ENCODE measurements around the gene GLA.

GLA gene

GRCh38 chrX:101407748-101408531, at the start of gene GLA, which contains the start of gene HNRNPH2:
TSS of gene GLA (minus strand) at chrX:101407925. CDS start at chrX:101407903, 22 bp downstream.
TSS of gene HNRNPH2 (plus strand) at chrX:101408222. CDS start at chrX:101411989, 3,767 bp downstream.
- peak; percentile 74 for DNase-seq

GRCh38 chrX:101452056-101452455, 44.3 kb upstream of the GLA start:
- DNase-seq: no peak

- no peak for DNase-seq
Measured at GRCh38 chrX:101450961-101451360, 43.2 kb upstream of the GLA start.

- DNase-seq: no peak
Measured at GRCh38 chrX:101450085-101450484, 42.4 kb upstream of the GLA start.

- DNase-seq: no peak
Measured at GRCh38 chrX:101449279-101449678, 41.6 kb upstream of the GLA start.

DNA sequence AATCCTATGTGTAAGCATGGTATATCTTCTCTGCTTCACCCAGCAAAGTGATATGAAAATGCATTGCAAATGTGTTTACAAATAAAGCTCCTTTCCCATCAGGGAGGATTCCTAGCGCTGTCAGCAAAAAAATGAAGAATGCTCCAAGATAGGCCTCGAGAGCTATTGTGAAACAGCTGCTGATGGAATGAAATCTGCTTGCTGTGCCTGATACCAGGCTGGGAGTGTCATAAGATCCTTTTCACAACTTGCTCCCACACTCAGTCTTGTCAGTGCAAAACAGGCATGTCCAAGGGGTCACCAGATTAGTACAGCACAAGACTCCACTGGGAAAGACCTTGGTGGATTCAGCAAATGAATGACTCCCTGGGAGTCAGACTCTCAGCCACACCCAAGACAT, 34.4 kb upstream of the GLA start:
- DNase-seq: no peak

- DNase-seq: no peak
Measured at GRCh38 chrX:101430457-101431078, 22.8 kb upstream of the GLA start.

DNA sequence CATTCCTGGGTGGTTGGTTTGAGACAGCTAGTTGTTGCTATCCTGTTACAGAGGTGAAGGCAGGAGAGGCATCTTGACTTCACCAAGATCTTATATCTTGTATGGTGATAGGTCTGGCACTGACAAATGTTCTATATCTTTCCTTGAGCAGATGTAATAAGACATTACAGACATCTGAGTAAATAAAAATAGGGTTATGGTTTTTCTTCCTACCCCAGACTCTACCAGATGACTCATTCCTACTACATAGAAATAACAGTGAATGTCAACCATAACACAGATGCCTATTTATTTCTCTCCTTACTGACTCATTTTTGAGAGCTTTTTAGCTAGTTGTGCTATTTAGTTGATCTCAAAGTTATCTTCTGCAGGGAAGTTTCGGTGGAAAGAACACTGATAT, 22.2 kb upstream of the GLA start:
- no peak for DNase-seq

DNA sequence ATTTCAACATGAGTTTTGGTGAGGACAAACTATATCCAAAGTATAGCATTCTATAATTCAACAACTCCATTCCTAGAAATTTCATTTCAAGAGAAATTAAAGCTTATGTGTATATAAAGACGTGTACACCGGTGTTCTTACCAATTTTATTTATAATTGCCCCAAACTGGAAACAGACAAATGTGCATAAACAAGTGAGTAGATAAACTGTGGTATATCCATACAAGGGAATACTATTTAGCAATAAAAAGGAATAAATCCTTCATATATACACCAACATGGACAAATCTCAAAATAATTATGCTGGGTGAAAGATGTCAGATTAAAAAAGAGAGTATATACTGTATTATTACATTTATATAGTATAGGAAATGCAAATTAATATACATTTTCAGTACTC, 20.2 kb upstream of the GLA start:
- DNase-seq: no peak

GRCh38 chrX:101419489-101419888, 11.8 kb upstream of the GLA start:
- no peak for DNase-seq

DNA sequence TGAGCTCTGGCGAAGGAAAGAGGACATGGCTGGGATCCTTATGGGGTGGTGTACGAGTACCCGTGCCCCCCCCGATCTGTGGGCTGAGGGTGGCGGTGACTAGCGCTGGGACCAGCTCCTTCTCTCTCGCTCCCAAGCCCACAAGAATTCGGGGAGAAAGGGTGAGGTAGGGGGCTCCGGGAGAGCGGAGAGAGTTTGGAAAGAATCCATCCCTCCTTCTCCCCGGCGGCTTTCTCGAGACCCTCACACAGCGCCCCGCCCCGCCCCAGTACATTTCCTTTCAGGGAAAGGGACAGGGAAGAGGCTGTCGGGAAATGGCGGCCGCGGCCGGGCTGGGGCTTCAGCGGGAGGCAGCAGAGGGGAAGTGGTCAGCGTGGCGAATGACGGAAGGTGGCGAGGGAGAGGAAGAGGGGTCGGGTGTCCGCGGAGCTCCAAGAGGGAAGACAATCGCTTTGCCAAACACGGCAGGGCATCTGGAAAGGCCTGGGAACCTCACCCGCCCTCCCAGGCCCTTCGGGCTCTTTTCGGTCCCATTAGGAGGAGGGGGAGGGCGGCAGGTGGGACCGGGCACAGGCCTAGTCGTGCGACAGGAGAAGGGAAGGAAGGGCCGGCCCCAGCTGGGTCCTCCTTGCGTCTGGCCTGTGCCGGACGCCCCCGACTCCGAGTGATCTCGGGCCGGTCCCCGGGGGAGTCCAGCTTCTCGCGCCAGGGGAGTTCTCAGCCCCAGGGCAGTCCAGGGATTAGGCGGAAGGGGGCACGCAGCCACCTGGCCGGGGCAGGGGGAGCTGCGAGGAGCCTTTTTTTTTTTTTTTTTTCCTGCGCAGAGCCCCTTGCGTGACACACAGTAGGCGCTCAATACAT, 10.5 kb upstream of the GLA start:
- DNase-seq: peak; percentile 65

GRCh38 chrX:101417190-101417589, 9.5 kb upstream of the GLA start:
- DNase-seq: no peak

DNA sequence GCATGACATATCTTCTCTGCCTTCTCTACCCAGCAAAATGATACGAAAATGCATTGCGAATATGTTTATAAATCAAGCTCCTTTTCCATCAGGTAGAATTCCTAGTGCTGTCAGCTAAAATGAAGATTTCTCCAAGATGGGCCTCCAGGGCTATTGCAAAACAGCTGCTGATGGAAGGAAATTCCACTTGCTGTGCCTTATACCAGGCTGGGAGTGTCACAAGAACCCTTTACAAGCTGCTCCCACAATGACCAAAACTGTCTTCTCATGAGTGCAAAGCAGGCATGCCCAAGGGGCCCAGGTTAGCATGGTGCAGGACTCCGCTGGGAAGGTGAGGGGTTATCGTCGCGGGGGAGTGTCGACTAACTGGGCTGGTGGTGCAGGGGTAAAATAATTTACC, 9.0 kb upstream of the GLA start:
- no peak for DNase-seq

DNA sequence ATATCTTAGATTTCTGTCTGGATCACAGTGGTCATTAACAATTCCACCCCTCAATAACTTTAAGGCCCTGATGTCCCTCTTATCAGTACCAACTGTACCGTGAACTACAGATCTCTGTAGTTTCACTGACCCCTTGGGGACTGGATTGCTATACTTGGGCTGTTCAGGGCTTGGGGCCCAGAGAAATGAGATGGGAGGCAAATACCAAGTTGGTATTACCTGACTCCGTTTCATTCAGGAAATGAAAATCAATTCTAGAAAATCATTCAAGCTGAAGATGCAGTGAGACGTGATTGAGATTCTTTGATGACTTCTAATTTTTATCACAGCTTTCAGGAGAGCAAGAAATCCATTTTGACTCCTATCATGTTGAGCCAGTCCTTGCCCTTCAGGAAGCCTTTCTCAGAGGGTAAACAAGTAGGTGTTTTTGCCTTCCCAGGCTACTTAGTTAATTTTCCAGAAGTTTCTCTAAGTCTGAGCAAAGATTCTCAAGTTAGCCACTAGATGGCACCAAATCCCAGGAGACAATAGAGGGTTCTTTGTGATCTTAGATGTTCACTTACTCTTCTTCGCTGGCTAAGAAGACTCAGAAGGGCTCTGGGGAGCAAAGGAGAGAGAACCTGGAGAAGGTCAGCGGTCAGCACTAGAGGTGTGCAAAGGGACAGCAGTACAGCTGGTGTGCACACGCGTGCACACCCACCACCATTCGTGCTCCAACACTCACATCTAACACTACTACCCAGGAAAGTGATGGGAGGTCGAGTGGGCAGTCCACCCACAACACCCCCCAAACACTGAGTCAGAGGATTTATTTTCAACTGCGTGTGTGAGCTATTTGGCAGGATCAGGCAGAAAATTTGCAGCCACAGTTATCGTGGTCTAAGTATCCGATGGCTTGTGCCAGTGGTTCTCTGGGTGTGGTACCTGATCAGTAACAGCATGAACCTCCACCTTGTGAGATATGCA, 7.7 kb upstream of the GLA start:
- DNase-seq: no peak

DNA sequence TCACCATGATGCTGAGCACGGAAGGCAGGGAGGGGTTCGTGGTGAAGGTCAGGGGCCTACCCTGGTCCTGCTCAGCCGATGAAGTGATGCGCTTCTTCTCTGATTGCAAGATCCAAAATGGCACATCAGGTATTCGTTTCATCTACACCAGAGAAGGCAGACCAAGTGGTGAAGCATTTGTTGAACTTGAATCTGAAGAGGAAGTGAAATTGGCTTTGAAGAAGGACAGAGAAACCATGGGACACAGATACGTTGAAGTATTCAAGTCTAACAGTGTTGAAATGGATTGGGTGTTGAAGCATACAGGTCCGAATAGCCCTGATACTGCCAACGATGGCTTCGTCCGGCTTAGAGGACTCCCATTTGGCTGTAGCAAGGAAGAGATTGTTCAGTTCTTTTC, 4.3 kb upstream of the GLA start:
- no peak for DNase-seq

GRCh38 chrX:101410461-101410860, 2.7 kb upstream of the GLA start:
- no peak for DNase-seq

DNA sequence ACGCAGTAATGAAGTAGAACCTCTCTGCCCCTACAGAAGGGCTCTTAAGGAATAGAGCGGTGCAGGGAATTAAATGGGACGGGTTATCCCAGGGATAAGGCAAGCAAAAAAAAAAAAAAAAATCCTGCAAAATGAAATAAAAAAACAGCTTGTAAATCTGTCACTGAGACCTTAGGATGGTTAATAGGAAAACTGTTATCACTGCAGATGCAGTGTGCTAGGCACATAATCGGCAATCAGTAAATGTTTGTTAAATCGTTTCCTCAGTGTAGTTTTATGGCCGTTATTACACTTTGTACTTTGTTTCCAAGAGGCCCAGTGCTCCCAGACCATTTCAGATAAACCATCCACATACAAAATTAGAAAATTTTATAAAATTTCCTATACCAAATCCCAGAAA, 1.3 kb upstream of the GLA start:
- no peak for DNase-seq

DNA sequence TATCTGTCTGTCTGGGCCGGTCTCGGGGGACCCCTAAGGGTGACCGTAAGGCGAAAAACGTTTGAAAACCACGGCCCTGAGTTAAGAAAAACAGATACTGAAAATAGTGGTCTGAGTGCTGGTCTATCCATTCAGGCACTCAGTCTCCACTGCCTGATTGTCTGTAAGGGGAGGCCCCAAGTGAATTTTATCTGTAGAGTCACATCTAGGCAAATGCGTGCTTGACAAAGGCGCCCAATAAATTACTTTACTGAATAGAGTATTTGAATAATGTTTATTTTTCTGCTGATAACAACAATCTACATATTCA, 762 bp upstream of the GLA start:
- no peak for DNase-seq

GRCh38 chrX:101407167-101407747, 468 bp downstream of the GLA start:
- DNase-seq: no peak

- DNase-seq: no peak
Measured at GRCh38 chrX:101399825-101400224, 7.9 kb downstream of the GLA start.

DNA sequence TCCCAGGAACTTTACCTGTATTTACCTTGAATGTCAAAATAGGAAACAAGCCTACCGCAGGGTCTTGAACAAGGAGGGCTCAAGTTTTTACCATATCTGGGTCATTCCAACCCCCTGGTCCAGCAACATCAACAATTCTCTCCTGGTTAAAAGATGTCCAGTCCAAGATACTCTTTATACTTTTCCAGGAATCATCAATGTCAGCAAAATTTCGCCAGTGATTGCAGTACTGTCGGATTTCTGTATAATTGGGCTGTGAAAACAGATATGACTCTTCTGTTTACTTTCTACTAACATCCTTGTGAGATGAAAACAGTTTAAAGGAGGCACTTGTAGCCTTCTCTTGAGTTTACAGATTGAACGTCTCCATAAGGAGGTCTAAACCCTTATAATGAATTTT, 9.0 kb downstream of the GLA start:
- DNase-seq: no peak

- DNase-seq: no peak
Measured at GRCh38 chrX:101397779-101398178, 9.9 kb downstream of the GLA start.
